T1000 (cell line): ENCODE measurements around the gene PEX11A.

Experiments used
- DNase-seq: peaks from one replicate; lab custom pipeline; 2025; ENCODE audit warnings: mixed read lengths; lab: John Stamatoyannopoulos, UW

PEX11A gene

GRCh38 chr15:89675606-89676005 lies 14.9 kb downstream of the PEX11A start:
- DNase-seq, result no peak

- DNase-seq, result no peak
Measured at GRCh38 chr15:89674526-89674925, 16.0 kb downstream of the PEX11A start.

GRCh38 chr15:89673165-89673512 lies 17.4 kb downstream of the PEX11A start:
- no peak for DNase-seq

- DNase-seq, result no peak
Measured at GRCh38 chr15:89672221-89673164, 18.1 kb downstream of the PEX11A start.

- no peak for DNase-seq
Measured at GRCh38 chr15:89671687-89672086, 18.9 kb downstream of the PEX11A start.

GRCh38 chr15:89670971-89671560 lies 19.5 kb downstream of the PEX11A start:
- no peak for DNase-seq

- DNase-seq, result no peak
Measured at GRCh38 chr15:89669941-89670340, 20.6 kb downstream of the PEX11A start.

- DNase-seq, result no peak
Measured at GRCh38 chr15:89669309-89669865, 21.2 kb downstream of the PEX11A start.

GRCh38 chr15:89668171-89668570 lies 22.4 kb downstream of the PEX11A start:
- DNase-seq, result no peak

GRCh38 chr15:89667706-89667960 lies 22.9 kb downstream of the PEX11A start:
- DNase-seq, result no peak

- DNase-seq, result no peak
Measured at GRCh38 chr15:89666858-89667705, 23.5 kb downstream of the PEX11A start.

GRCh38 chr15:89666184-89666857 lies 24.2 kb downstream of the PEX11A start:
- no peak for DNase-seq

- DNase-seq, result no peak
Measured at GRCh38 chr15:89665449-89666181, 24.9 kb downstream of the PEX11A start.

- no peak for DNase-seq
Measured at GRCh38 chr15:89664441-89665350, 25.9 kb downstream of the PEX11A start.

GRCh38 chr15:89662893-89663626 lies 27.5 kb downstream of the PEX11A start:
- peak; percentile 59 for DNase-seq

- no peak for DNase-seq
Measured at GRCh38 chr15:89660556-89660955, 30.0 kb downstream of the PEX11A start.

GRCh38 chr15:89659295-89659694 lies 31.3 kb downstream of the PEX11A start:
- no peak for DNase-seq

GRCh38 chr15:89657686-89658200 lies 32.8 kb downstream of the PEX11A start:
- no peak for DNase-seq

- no peak for DNase-seq
Measured at GRCh38 chr15:89656116-89656815, 34.3 kb downstream of the PEX11A start.
